OCI-LY1 (cell line): ENCODE data around the gene NNT.

Experiments used
- H2AFZ ChIP-seq: fragments of 200-600 bp; sonication (generic), shearing (Covaris generic); 2 replicates; pipeline ENCODE4 v1.6.0; 2014; ENCODE audit warnings: antibody characterized with exemption, mild to moderate bottlenecking, low read length
- H3F3A ChIP-seq: fragments of 200-600 bp; sonication (generic), shearing (Covaris generic); 2 replicates; pipeline ENCODE4 v1.6.0; 2014; ENCODE audit warnings: mild to moderate bottlenecking, antibody characterized with exemption, low read length, moderate library complexity; ENCODE audit not compliant: insufficient read depth
- H3K27ac ChIP-seq: fragments of 200-600 bp; sonication (generic); 2 replicates; pipeline ENCODE4 v1.5.1; 2014; ENCODE audit warnings: low read length, mixed run types, mild to moderate bottlenecking, low read depth; ENCODE audit not compliant: poor library complexity, severe bottlenecking
- H3K27me3 ChIP-seq: fragments of 200-600 bp; sonication (generic); 2 replicates; pipeline ENCODE4 v1.6.0; 2014; ENCODE audit warnings: antibody characterized with exemption, mild to moderate bottlenecking, low read length, moderate library complexity; ENCODE audit not compliant: insufficient read depth
- H3K36me3 ChIP-seq: fragments of 200-600 bp; sonication (generic); 2 replicates; pipeline ENCODE4 v1.6.1; 2014; ENCODE audit warnings: mild to moderate bottlenecking, antibody characterized with exemption, low read length, moderate library complexity, mixed read lengths; ENCODE audit not compliant: insufficient read depth
- H3K4me1 ChIP-seq: fragments of 200-600 bp; sonication (generic); 2 replicates; pipeline ENCODE4 v1.5.1; 2014; ENCODE audit warnings: mild to moderate bottlenecking, low read length, moderate library complexity; ENCODE audit not compliant: insufficient read depth, severe bottlenecking
- H3K4me2 ChIP-seq: fragments of 200-600 bp; sonication (generic), shearing (Covaris generic); 2 replicates; pipeline ENCODE4 v1.6.1; 2014; ENCODE audit warnings: low read length
- H3K4me3 ChIP-seq: fragments of 200-600 bp; sonication (generic); 2 replicates; pipeline ENCODE4 v1.5.1; 2014; ENCODE audit warnings: low read length, low read depth, mild to moderate bottlenecking, mixed read lengths; ENCODE audit not compliant: poor library complexity, severe bottlenecking
- H3K79me2 ChIP-seq: fragments of 200-600 bp; shearing (Covaris generic); 2 replicates; pipeline ENCODE4 v1.6.1; 2016; ENCODE audit warnings: mixed run types, low read length, mixed read lengths; ENCODE audit not compliant: insufficient read depth
- H3K9ac ChIP-seq: fragments of 200-600 bp; sonication (generic), shearing (Covaris generic); 2 replicates; pipeline ENCODE4 v1.6.1; 2014; ENCODE audit warnings: mild to moderate bottlenecking, low read length, mixed read lengths
- H3K9me2 ChIP-seq: fragments of 200-600 bp; sonication (generic), shearing (Covaris generic); 2 replicates; pipeline ENCODE4 v1.6.1; 2014; ENCODE audit warnings: low read depth, mild to moderate bottlenecking, low read length, mixed read lengths
- H3K9me3 ChIP-seq: fragments of 200-600 bp; shearing (Covaris generic); 2 replicates; pipeline ENCODE4 v1.6.1; 2014; ENCODE audit warnings: low read length, mixed read lengths
- H4K20me1 ChIP-seq: fragments of 200-600 bp; sonication (generic), shearing (Covaris generic); 2 replicates; pipeline ENCODE4 v1.6.0; 2016; ENCODE audit warnings: mild to moderate bottlenecking, low read length; ENCODE audit not compliant: insufficient read depth
- EZH2 ChIP-seq: fragments of 200-600 bp; sonication (generic), shearing (Covaris generic); IDR thresholded peaks from 2 replicates; pipeline ENCODE4 v1.8.0; 2017; ENCODE audit warnings: borderline replicate concordance, mixed run types, mild to moderate bottlenecking, antibody characterized with exemption, low read length, moderate library complexity, mixed read lengths
- TF ChIP-seq, protein P1 (sequence below): fragments of 200-600 bp; sonication (generic), shearing (Covaris generic); IDR thresholded peaks from 2 replicates; pipeline ENCODE4 v1.5.1; 2017; ENCODE audit warnings: mild to moderate bottlenecking, antibody characterized with exemption, low read length, moderate library complexity, mixed read lengths

Gene NNT

DNA sequence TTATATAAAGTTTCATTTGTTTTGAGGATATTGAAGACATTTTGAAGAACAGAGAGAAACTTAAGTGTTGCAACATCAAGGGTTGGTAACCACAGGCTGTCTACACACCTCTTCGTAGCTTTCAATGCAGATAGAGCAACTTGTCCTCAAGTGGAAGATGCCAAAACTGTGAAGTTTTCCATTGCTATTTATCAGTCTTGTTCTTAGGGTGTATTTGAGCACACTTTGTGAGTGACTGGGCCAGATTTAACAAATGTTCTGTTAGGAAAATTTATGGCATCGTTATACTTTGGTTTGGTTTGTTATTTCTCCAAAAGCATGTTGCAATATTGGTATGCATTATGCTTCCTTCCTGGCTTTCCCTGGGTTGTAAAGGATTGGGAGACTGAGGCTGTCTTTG lies 31.6 kb downstream of the NNT start:
- Histone ChIP-seq H3K79me2 (no peaks in the 10 kb centered on the region), H3F3A (no peaks in the 10 kb centered on the region), H3K27me3 (no peaks in the 10 kb centered on the region), H3K27ac (no peak overlapping the region), H3K4me1 (peaks cover 4% of the 10 kb centered on the region), H3K36me3 (peaks cover 58% of the 10 kb centered on the region), H4K20me1 (no peaks in the 10 kb centered on the region), H3K9ac (no peak overlapping the region), H3K9me2 (no peaks in the 10 kb centered on the region), H3K4me2 (no peak overlapping the region), H3K4me3 (no peak overlapping the region), H2AFZ (no peak overlapping the region), H3K9me3 (no peaks in the 10 kb centered on the region)
- TF ChIP-seq EZH2, result no peak
- TF ChIP-seq, protein P1, sequence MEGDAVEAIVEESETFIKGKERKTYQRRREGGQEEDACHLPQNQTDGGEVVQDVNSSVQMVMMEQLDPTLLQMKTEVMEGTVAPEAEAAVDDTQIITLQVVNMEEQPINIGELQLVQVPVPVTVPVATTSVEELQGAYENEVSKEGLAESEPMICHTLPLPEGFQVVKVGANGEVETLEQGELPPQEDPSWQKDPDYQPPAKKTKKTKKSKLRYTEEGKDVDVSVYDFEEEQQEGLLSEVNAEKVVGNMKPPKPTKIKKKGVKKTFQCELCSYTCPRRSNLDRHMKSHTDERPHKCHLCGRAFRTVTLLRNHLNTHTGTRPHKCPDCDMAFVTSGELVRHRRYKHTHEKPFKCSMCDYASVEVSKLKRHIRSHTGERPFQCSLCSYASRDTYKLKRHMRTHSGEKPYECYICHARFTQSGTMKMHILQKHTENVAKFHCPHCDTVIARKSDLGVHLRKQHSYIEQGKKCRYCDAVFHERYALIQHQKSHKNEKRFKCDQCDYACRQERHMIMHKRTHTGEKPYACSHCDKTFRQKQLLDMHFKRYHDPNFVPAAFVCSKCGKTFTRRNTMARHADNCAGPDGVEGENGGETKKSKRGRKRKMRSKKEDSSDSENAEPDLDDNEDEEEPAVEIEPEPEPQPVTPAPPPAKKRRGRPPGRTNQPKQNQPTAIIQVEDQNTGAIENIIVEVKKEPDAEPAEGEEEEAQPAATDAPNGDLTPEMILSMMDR, result no peak

DNA sequence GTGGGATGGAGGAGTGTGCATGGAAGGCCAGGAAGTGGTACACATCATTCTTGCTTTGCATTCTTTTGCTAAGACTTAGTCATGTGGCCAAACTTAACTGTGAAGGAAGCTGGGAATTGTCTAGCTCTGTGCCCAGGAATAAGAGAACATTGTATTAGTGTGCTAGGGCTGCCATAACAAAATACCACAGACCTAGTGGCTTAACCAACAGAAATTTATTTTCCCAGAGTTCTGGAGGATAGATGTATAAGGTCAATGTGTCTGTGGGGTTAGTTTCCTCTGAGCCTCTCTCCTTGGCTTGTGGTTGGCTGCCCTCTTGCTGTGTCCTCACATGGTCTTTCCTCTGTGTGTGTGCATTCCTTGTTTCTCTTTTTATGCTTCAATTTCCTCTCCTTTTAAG lies 32.4 kb downstream of the NNT start:
- Histone ChIP-seq H3K9me2 (no peaks in the 10 kb centered on the region), H4K20me1 (no peaks in the 10 kb centered on the region), H3K4me3 (no peak overlapping the region), H3K9me3 (no peaks in the 10 kb centered on the region), H3K4me2 (no peak overlapping the region), H3K27ac (no peak overlapping the region), H3K79me2 (no peaks in the 10 kb centered on the region), H3K36me3 (peaks cover 58% of the 10 kb centered on the region), H3K4me1 (peaks cover 4% of the 10 kb centered on the region), H3K27me3 (no peaks in the 10 kb centered on the region), H3K9ac (no peak overlapping the region), H2AFZ (no peak overlapping the region), H3F3A (no peaks in the 10 kb centered on the region)
- TF ChIP-seq, protein P1, result no peak
- no peak for TF ChIP-seq EZH2

DNA sequence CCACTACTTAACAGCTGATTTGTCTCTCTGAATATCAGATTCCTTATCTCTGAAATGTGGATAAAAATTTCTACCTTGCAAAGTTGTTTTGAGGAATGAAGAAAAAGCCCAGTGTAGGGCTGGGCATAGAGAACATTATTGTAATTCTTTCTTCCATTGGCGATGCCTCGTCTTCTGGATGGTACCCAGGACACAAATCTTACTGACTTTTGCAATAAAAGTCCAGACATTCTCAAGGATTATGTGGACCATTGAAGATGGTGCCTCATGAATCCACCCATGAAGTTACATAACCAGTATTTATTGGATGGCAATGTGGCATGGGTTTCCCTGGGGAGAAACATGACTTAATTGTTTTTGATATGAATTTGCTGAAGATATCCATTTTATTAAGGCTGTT lies 33.1 kb downstream of the NNT start:
- Histone ChIP-seq H3K79me2 (no peaks in the 10 kb centered on the region), H4K20me1 (no peaks in the 10 kb centered on the region), H3K4me3 (no peak overlapping the region), H3K36me3 (peaks cover 51% of the 10 kb centered on the region), H3K9me3 (no peaks in the 10 kb centered on the region), H3K9ac (no peak overlapping the region), H3K9me2 (no peaks in the 10 kb centered on the region), H3K27me3 (no peaks in the 10 kb centered on the region), H2AFZ (no peak overlapping the region), H3K27ac (no peak overlapping the region), H3K4me1 (peaks cover 2% of the 10 kb centered on the region), H3F3A (no peaks in the 10 kb centered on the region), H3K4me2 (no peak overlapping the region)
- no peak for TF ChIP-seq EZH2
- TF ChIP-seq, protein P1, result no peak
